Osteoblast (primary cell): ENCODE results near the gene PHPT1. TPM values are rescaled to one million over a fixed set of nuclear protein-coding genes. Genes with fewer than 3 reads are reported as not detected.
A peak's percentile ranks its signal among the peaks of the same experiment; 100 is the strongest.

Experiments used
- DNase-seq: peaks from one replicate; pipeline ENCODE4 v3.0.0; 2011; ENCODE audit warnings: low spot score, mixed read lengths; ENCODE audit not compliant: insufficient read length; ENCODE audit errors: missing footprints
- H2AFZ ChIP-seq: 2 replicates; pipeline ENCODE4 v1.6.0; 2011; ENCODE audit warnings: mild to moderate bottlenecking, low read length
- H3K27ac ChIP-seq: 2 replicates; pipeline ENCODE4 v1.5.1; 2011; ENCODE audit warnings: mild to moderate bottlenecking, low read depth, low read length, moderate library complexity
- H3K27me3 ChIP-seq: 2 replicates; pipeline ENCODE4 v1.6.0; 2012; ENCODE audit warnings: mild to moderate bottlenecking, control low read depth, inconsistent platforms, low read length, moderate library complexity; ENCODE audit not compliant: insufficient read depth
- H3K36me3 ChIP-seq: 2 replicates; pipeline ENCODE4 v1.5.1; 2011; ENCODE audit warnings: mild to moderate bottlenecking, low read length, control low read depth, moderate library complexity; ENCODE audit not compliant: insufficient read depth
- H3K4me1 ChIP-seq: 2 replicates; pipeline ENCODE4 v1.5.1; 2011; ENCODE audit warnings: mild to moderate bottlenecking, low read length, control low read depth, moderate library complexity; ENCODE audit not compliant: insufficient read depth
- H3K4me2 ChIP-seq: 2 replicates; pipeline ENCODE4 v1.6.0; 2011; ENCODE audit warnings: mild to moderate bottlenecking, low read length; ENCODE audit not compliant: insufficient read depth
- H3K4me3 ChIP-seq: fragments of 200-600 bp; sonication (generic); 3 replicates; pipeline ENCODE4 v1.5.1; 2012; ENCODE audit warnings: mild to moderate bottlenecking, low read length, inconsistent platforms; ENCODE audit not compliant: insufficient read depth
- H3K79me2 ChIP-seq: 2 replicates; pipeline ENCODE4 v1.6.0; 2012; ENCODE audit warnings: mild to moderate bottlenecking, low read length, control low read depth, inconsistent platforms; ENCODE audit not compliant: insufficient read depth
- H3K9me3 ChIP-seq: 2 replicates; pipeline ENCODE4 v1.5.1; 2011; ENCODE audit warnings: low read depth, low read length, control low read depth
- H4K20me1 ChIP-seq: 2 replicates; pipeline ENCODE4 v1.6.0; 2012; ENCODE audit warnings: mild to moderate bottlenecking, low read length, control low read depth; ENCODE audit not compliant: insufficient read depth
- CTCF ChIP-seq: IDR thresholded peaks from 2 replicates; pipeline ENCODE4 v1.5.1; 2011; ENCODE audit warnings: mild to moderate bottlenecking, low read depth, low read length, moderate library complexity; ENCODE audit errors: extremely low read depth
- total RNA-seq: library from RNA; depleted of rRNA; stranded (reverse); fragments of >200 nt; gene quantifications from 2 replicates; pipeline ENCODE4 v1.2.3, GENCODE V29; 2012

PHPT1 gene
- total RNA-seq, 1 donor: 59.0 TPM

GRCh38 chr9:136806067-136806466 lies 43.1 kb upstream of the PHPT1 start:
- H3K4me3 ChIP-seq: no peak overlapping the region
- H3K79me2 ChIP-seq: peaks cover 31% of the 10 kb centered on the region
- H3K4me2 ChIP-seq: no peak overlapping the region
- peaks cover 11% of the 10 kb centered on the region for H3K36me3 ChIP-seq
- H3K4me1 ChIP-seq: peaks cover 16% of the 10 kb centered on the region
- H4K20me1 ChIP-seq: peaks cover 14% of the 10 kb centered on the region
- H2AFZ ChIP-seq: no peak overlapping the region
- H3K9me3 ChIP-seq: no peaks in the 10 kb centered on the region
- no peak for TF ChIP-seq CTCF
- H3K27ac ChIP-seq: no peak overlapping the region
- peaks cover 14% of the 10 kb centered on the region for H3K27me3 ChIP-seq
- peak; percentile 31 for DNase-seq

- H3K36me3 ChIP-seq: peaks cover 12% of the 10 kb centered on the region
- no peak overlapping the region for H3K27ac ChIP-seq
- peaks cover 7% of the 10 kb centered on the region for H3K27me3 ChIP-seq
- peak; percentile 39 for DNase-seq
- peaks cover 14% of the 10 kb centered on the region for H4K20me1 ChIP-seq
- no peaks in the 10 kb centered on the region for H3K9me3 ChIP-seq
- TF ChIP-seq CTCF: no peak
- H2AFZ ChIP-seq: peak overlapping the region; percentile 59
- peak overlapping the region; percentile 89 for H3K4me3 ChIP-seq
- H3K4me2 ChIP-seq: peak overlapping the region; percentile 91
- peaks cover 16% of the 10 kb centered on the region for H3K4me1 ChIP-seq
- peaks cover 38% of the 10 kb centered on the region for H3K79me2 ChIP-seq
These were observed 42.5 kb upstream of the PHPT1 start for GRCh38 chr9:136806631-136807201.

GRCh38 chr9:136807281-136808074 lies 41.7 kb upstream of the PHPT1 start, which contains the start of gene RABL6:
RABL6 (plus strand) TSS chr9:136807948; CDS start chr9:136808197, 249 bp downstream.
- peaks cover 14% of the 10 kb centered on the region for H4K20me1 ChIP-seq
- no peaks in the 10 kb centered on the region for H3K27me3 ChIP-seq
- TF ChIP-seq CTCF: no peak

More at GRCh38 chr9:136807281-136808074, 41.7 kb upstream of the PHPT1 start, which contains the start of gene RABL6:
- Histone ChIP-seq H3K4me3 (peak within 1 kb of the TSS; percentile 89), H3K36me3 (peaks cover 12% of the 10 kb centered on the region), H3K79me2 (peaks cover 44% of the 10 kb centered on the region), H3K4me1 (peaks cover 16% of the 10 kb centered on the region), H3K4me2 (peak within 1 kb of the TSS; percentile 99), H3K9me3 (no peaks in the 10 kb centered on the region), H3K27ac (peak within 1 kb of the TSS; percentile 53), H2AFZ (peak within 1 kb of the TSS; percentile 82)
- peak; percentile 100 for DNase-seq
